Trophoblast cell (in vitro differentiated cells and primary cell): ENCODE measurements around the gene SMOC2.

Source experiments
- DNase-seq, 2 donors: peaks; one replicate each; pipeline ENCODE4 v3.0.0-alpha.2; 2016
- H2AFZ ChIP-seq: 2 replicates; pipeline ENCODE4 v1.6.1; 2013; ENCODE audit warnings: low read length, moderate library complexity, mild to moderate bottlenecking; ENCODE audit not compliant: insufficient read depth, poor library complexity
- H2AK5ac ChIP-seq: 2 replicates; pipeline ENCODE4 v1.6.1; 2013; ENCODE audit warnings: mild to moderate bottlenecking, low read length
- H2BK120ac ChIP-seq: 2 replicates; pipeline ENCODE4 v1.6.1; 2013; ENCODE audit warnings: low read length, mild to moderate bottlenecking, moderate library complexity; ENCODE audit not compliant: insufficient read depth, poor library complexity
- H2BK12ac ChIP-seq: 2 replicates; pipeline ENCODE4 v1.6.1; 2013; ENCODE audit warnings: mild to moderate bottlenecking, low read length, moderate library complexity
- H2BK5ac ChIP-seq: 2 replicates; pipeline ENCODE4 v1.6.1; 2013; ENCODE audit warnings: low read length, low read depth, moderate library complexity, mild to moderate bottlenecking; ENCODE audit not compliant: poor library complexity
- H3K14ac ChIP-seq: 2 replicates; pipeline ENCODE4 v1.6.1; 2013; ENCODE audit warnings: mild to moderate bottlenecking, low read length
- H3K18ac ChIP-seq: 2 replicates; pipeline ENCODE4 v1.6.1; 2013; ENCODE audit warnings: mild to moderate bottlenecking, low read length
- H3K23ac ChIP-seq: 2 replicates; pipeline ENCODE4 v1.6.1; 2013; ENCODE audit warnings: low read length
- H3K27ac ChIP-seq: 2 replicates; pipeline ENCODE4 v1.5.1; 2013; ENCODE audit warnings: low read depth, mild to moderate bottlenecking, inconsistent platforms, low read length, moderate library complexity
- H3K27me3 ChIP-seq: 2 replicates; pipeline ENCODE4 v1.6.1; 2013; ENCODE audit warnings: inconsistent platforms, mild to moderate bottlenecking, low read length, moderate library complexity; ENCODE audit not compliant: insufficient read depth
- H3K36me3 ChIP-seq, 2 experiments: 1 replicate in 1 of 2; 2 replicates in 1 of 2; pipeline ENCODE4 v1.6.1; 2013; ENCODE audit warnings: low read length in 2 of 2, mild to moderate bottlenecking in 2 of 2, moderate library complexity in 1 of 2; ENCODE audit not compliant: insufficient read depth in 2 of 2, control insufficient read depth in 1 of 2
- H3K4ac ChIP-seq: 2 replicates; pipeline ENCODE4 v1.6.1; 2013; ENCODE audit warnings: low read depth, mild to moderate bottlenecking, low read length, moderate library complexity
- H3K4me1 ChIP-seq, 2 experiments: 1 replicate in 1 of 2; 2 replicates in 1 of 2; pipeline ENCODE4 v1.6.1; 2013; ENCODE audit warnings: low read length in 2 of 2, mild to moderate bottlenecking in 2 of 2, moderate library complexity in 1 of 2; ENCODE audit not compliant: insufficient read depth in 2 of 2, control insufficient read depth in 1 of 2
- H3K4me2 ChIP-seq: 2 replicates; pipeline ENCODE4 v1.6.1; 2013; ENCODE audit warnings: inconsistent platforms, mild to moderate bottlenecking, low read length, moderate library complexity
- H3K4me3 ChIP-seq: 2 replicates; pipeline ENCODE4 v1.5.1; 2013; ENCODE audit warnings: mild to moderate bottlenecking, low read depth, low read length, inconsistent platforms
- H3K79me1 ChIP-seq: one replicate; pipeline ENCODE4 v1.6.1; 2013; ENCODE audit warnings: low read length
- H3K79me2 ChIP-seq: 2 replicates; pipeline ENCODE4 v1.6.1; 2013; ENCODE audit warnings: low read length, mild to moderate bottlenecking; ENCODE audit not compliant: control insufficient read depth, insufficient read depth, poor library complexity
- H3K9ac ChIP-seq: 2 replicates; pipeline ENCODE4 v1.6.1; 2013; ENCODE audit warnings: mild to moderate bottlenecking, low read length
- H3K9me3 ChIP-seq: 2 replicates; pipeline ENCODE4 v1.6.1; 2013; ENCODE audit warnings: low read depth, mild to moderate bottlenecking, control low read depth, inconsistent platforms, low read length; ENCODE audit not compliant: insufficient read depth
- H4K12ac ChIP-seq: 2 replicates; pipeline ENCODE4 v1.6.1; 2013; ENCODE audit warnings: low read depth, mild to moderate bottlenecking, low read length, moderate library complexity
- H4K8ac ChIP-seq: 2 replicates; pipeline ENCODE4 v1.6.1; 2013; ENCODE audit warnings: low read depth, mild to moderate bottlenecking, low read length, moderate library complexity
- H4K91ac ChIP-seq: one replicate; pipeline ENCODE4 v1.6.1; 2013; ENCODE audit warnings: low read depth, mild to moderate bottlenecking, low read length, moderate library complexity
- WGBS: extraction: QIAGEN DNeasy Blood & Tissue Kit; methylation state at CpG from one replicate; pipeline ENCODE4 v1.1.7; 2013; ENCODE audit warnings: missing lambda C conversion rate; ENCODE audit not compliant: insufficient read length, insufficient coverage; ENCODE audit errors: extremely low coverage; 5-methylcytosine and 5-hydroxymethylcytosine counted together

SMOC2 gene

DNA sequence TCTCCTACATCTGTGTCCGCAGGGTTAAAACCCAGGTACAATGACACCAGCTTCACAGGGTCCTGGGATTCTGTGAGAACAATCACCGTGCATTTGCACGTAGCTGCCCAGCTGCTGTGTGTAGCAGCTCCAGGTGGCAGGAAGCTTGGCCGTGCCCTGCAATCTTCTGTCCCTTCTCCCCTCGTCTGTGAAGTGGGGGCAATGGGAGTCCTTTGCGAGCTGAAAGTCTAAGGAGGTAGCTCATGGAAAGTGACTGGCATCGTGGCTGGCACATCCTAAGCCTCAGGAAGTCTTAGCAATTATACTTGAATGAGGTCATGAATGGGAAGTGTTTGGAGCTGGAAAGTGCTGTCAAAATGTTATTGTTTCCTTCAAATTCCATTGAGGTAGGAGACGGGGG is 137.1 kb downstream of the SMOC2 start:
- Histone ChIP-seq H2BK5ac (no peak overlapping the region), H3K14ac (no peak overlapping the region), H4K8ac (no peak overlapping the region), H3K36me3 (no peaks in the 10 kb centered on the region), H2AFZ (no peak overlapping the region), H4K91ac (no peak overlapping the region), H2AK5ac (no peak overlapping the region), H4K12ac (no peak overlapping the region), H3K4me2 (no peak overlapping the region), H3K9me3 (peaks cover 3% of the 10 kb centered on the region), H3K18ac (no peak overlapping the region), H2BK12ac (no peak overlapping the region), H3K9ac (no peak overlapping the region), H3K27me3 (no peaks in the 10 kb centered on the region), H3K23ac (no peak overlapping the region), H2BK120ac (no peak overlapping the region), H3K27ac (no peak overlapping the region), H3K4me1 (no peaks in the 10 kb centered on the region), H3K4ac (no peak overlapping the region), H3K79me1 (no peaks in the 10 kb centered on the region), H3K79me2 (no peaks in the 10 kb centered on the region), H3K4me3 (no peak overlapping the region)
- no CpG with 5 or more reads among the region's 8 CpGs for WGBS
- DNase-seq = no peak

DNA sequence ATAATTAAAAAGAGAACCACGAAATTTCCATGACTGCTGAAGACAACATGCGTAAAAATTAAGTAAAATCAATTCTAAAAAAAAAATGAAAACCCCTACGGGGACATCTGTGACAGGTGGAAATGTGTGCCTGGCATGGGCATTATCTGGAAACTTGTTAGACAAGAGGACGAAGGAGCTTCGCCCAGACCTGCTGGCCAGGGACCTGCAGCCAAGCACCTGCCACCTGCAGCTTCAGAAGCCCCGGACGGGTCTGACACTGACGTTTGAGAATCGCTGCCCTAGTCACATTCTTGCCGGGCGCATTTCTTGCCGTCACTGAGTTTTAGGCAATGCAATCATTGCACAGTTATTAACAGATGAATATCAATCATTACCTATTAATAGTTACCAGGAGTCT is 140.3 kb downstream of the SMOC2 start:
- Histone ChIP-seq H3K14ac (no peak overlapping the region), H3K4me3 (no peak overlapping the region), H2BK12ac (no peak overlapping the region), H3K9me3 (peaks cover 3% of the 10 kb centered on the region), H4K12ac (no peak overlapping the region), H3K4me2 (no peak overlapping the region), H3K79me2 (no peaks in the 10 kb centered on the region), H3K18ac (no peak overlapping the region), H3K4ac (no peak overlapping the region), H3K79me1 (no peaks in the 10 kb centered on the region), H3K4me1 (no peaks in the 10 kb centered on the region), H4K8ac (no peak overlapping the region), H3K9ac (no peak overlapping the region), H2AFZ (no peak overlapping the region), H3K23ac (no peak overlapping the region), H2BK5ac (no peak overlapping the region), H4K91ac (no peak overlapping the region), H3K27ac (no peak overlapping the region), H3K36me3 (no peaks in the 10 kb centered on the region), H2AK5ac (no peak overlapping the region), H2BK120ac (no peak overlapping the region), H3K27me3 (no peaks in the 10 kb centered on the region)
- no peak for DNase-seq
- no CpG with 5 or more reads among the region's 12 CpGs for WGBS

DNA sequence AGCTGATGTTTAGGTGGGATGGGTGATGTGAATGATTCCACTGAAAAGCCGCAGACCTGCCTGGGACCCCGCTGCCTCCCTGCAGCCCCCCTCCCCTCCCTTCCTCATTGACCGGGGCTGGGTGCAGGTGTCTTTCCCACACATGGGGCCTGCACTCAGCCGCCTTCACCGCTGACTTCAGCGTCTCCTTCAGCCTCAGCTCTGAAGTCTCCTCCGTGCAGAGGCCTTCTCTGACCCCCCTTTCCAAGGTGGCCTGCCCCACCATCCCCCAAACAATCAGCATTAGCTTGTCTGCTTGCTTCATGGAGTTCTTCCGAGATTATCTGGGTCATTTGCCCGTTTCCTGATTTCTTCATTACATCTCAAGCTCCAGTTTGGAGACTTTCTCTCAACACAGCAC is 140.7 kb downstream of the SMOC2 start:
- Histone ChIP-seq H3K27me3 (no peaks in the 10 kb centered on the region), H2BK12ac (no peak overlapping the region), H3K23ac (no peak overlapping the region), H2BK120ac (no peak overlapping the region), H3K36me3 (no peaks in the 10 kb centered on the region), H3K4me1 (no peaks in the 10 kb centered on the region), H3K18ac (no peak overlapping the region), H3K4ac (no peak overlapping the region), H3K9ac (no peak overlapping the region), H4K91ac (no peak overlapping the region), H4K8ac (no peak overlapping the region), H2BK5ac (no peak overlapping the region), H4K12ac (no peak overlapping the region), H3K27ac (no peak overlapping the region), H3K4me2 (no peak overlapping the region), H3K9me3 (no peaks in the 10 kb centered on the region), H3K4me3 (no peak overlapping the region), H3K14ac (no peak overlapping the region), H2AK5ac (no peak overlapping the region), H2AFZ (no peak overlapping the region), H3K79me1 (no peaks in the 10 kb centered on the region), H3K79me2 (no peaks in the 10 kb centered on the region)
- DNase-seq = no peak
- WGBS = no CpG with 5 or more reads among the region's 9 CpGs

DNA sequence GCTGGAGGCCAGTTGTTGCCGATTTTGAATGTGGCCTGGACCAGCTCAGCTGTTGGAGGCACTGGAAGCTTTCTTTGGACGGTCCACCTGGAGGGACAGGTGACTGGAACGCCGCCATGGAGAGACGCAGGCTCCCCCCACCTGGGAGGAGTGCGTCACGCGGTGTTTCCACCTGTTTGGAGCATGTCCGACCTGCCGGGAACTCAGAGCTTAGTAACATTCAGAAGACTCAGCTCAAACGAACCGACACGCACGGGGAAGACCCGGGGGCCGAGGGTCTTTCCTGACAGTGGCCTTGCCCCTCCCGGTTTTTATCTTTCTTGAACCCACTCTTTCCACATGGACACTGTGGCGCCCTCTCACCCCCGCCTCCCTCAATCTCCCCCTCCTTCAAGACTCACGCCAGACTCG is 141.6 kb downstream of the SMOC2 start:
- Histone ChIP-seq H3K9ac (no peak overlapping the region), H3K4ac (no peak overlapping the region), H3K27ac (no peak overlapping the region), H3K14ac (no peak overlapping the region), H3K4me3 (no peak overlapping the region), H3K79me1 (no peaks in the 10 kb centered on the region), H2AK5ac (no peak overlapping the region), H3K18ac (no peak overlapping the region), H2BK120ac (no peak overlapping the region), H3K79me2 (no peaks in the 10 kb centered on the region), H4K8ac (no peak overlapping the region), H2BK5ac (no peak overlapping the region), H3K23ac (no peak overlapping the region), H3K36me3 (no peaks in the 10 kb centered on the region), H3K27me3 (no peaks in the 10 kb centered on the region), H2AFZ (no peak overlapping the region), H2BK12ac (no peak overlapping the region), H3K4me2 (no peak overlapping the region), H4K91ac (no peak overlapping the region), H3K4me1 (no peaks in the 10 kb centered on the region), H4K12ac (no peak overlapping the region), H3K9me3 (no peaks in the 10 kb centered on the region)
- DNase-seq = no peak
- no CpG with 5 or more reads among the region's 21 CpGs for WGBS
